GM21723 (cell line): ENCODE results near the gene DTNB.
A peak's percentile ranks its signal among the peaks of the same experiment; 100 is the strongest.
"Not testable (repeated sequence)": the region's sequence is repeated elsewhere in the genome, so short reads cannot be mapped to it uniquely, and the experiment has no call there.

Experiments used
- ATAC-seq: cut with Tn5 transposase; IDR thresholded peaks from one replicate; pipeline ENCODE4 v1.9.1; 2021; ENCODE audit warnings: mild to moderate bottlenecking, moderate library complexity; ENCODE audit not compliant: unreplicated experiment

Gene DTNB

GRCh38 chr2:25673300-25674076 lies at the start of gene DTNB:
DTNB (minus strand) TSS chr2:25673577; CDS start chr2:25652660, 20,917 bp downstream.
- peak; percentile 66 for ATAC-seq

GRCh38 chr2:25722224-25722623 lies 48.8 kb upstream of the DTNB start:
- no peak for ATAC-seq

- ATAC-seq = no peak
Measured at GRCh38 chr2:25720575-25720974, 47.2 kb upstream of the DTNB start.

DNA sequence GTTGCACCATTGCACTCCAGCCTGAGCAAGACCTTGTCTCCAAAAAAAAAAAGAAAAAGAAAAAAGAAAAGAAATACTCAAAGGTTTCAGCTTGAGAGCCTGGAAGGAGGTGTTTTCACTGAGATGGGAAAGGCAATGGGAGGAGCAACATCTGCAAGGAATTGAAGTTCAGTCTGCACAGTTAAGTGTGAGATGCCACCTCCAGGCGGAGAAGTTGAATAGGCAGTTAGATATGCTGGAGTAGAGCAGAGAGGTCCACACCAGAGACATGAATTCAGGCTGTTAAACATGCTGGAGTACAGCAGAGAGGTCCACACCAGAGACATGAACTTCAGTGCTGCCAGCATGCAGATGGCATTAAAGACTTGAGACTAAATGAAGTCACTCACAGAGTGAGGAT lies 41.4 kb upstream of the DTNB start:
- ATAC-seq = no peak

GRCh38 chr2:25712455-25712854 lies 39.1 kb upstream of the DTNB start:
- ATAC-seq = no peak

GRCh38 chr2:25711675-25712354 lies 38.4 kb upstream of the DTNB start:
- ATAC-seq = no peak

DNA sequence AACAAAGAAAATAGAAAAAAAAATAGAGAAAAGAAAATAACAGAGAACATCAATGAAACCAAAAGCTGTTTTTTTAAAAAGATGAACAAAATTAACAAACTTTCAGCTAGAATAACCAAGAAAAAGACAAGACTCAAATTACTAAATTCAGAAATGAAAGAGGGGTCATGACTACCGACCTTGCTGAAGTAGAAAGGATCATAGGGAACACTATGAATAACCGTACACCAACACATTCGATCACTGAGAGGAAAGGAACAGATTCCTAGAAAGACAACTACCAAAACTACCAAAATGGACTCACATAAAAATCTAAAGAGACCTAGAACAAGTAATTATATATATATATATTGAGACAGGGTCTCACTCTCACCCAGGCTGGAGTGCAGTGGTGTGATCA lies 37.4 kb upstream of the DTNB start:
- ATAC-seq = no peak

- no peak for ATAC-seq
Measured at GRCh38 chr2:25709349-25709748, 36.0 kb upstream of the DTNB start.

- no peak for ATAC-seq
Measured at GRCh38 chr2:25707927-25708590, 34.7 kb upstream of the DTNB start.

GRCh38 chr2:25705575-25705974 lies 32.2 kb upstream of the DTNB start:
- not testable (repeated sequence) for ATAC-seq

GRCh38 chr2:25701801-25702200 lies 28.4 kb upstream of the DTNB start:
- no peak for ATAC-seq

- ATAC-seq = no peak
Measured at GRCh38 chr2:25700221-25700660, 26.9 kb upstream of the DTNB start.

DNA sequence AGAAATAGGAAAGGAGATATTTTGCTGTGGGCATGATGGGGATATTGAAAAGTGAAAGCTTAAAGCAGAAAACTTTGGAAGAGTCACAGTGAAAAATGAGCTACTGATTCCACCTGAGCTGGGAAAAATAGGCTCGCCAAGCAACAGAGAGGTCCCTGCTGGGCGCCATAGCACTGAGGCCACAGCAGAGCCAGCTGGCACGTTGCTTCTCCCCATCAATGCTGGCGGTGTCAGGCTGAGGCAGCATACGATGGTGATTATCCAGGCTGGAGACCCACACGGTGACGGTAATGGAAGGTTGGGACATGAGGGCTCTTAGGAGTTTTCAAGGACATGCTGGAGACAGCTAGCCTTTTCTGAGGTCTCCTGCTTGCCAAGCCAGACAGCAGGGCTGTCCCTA lies 25.8 kb upstream of the DTNB start:
- no peak for ATAC-seq

- ATAC-seq = no peak
Measured at GRCh38 chr2:25698752-25699151, 25.4 kb upstream of the DTNB start.

DNA sequence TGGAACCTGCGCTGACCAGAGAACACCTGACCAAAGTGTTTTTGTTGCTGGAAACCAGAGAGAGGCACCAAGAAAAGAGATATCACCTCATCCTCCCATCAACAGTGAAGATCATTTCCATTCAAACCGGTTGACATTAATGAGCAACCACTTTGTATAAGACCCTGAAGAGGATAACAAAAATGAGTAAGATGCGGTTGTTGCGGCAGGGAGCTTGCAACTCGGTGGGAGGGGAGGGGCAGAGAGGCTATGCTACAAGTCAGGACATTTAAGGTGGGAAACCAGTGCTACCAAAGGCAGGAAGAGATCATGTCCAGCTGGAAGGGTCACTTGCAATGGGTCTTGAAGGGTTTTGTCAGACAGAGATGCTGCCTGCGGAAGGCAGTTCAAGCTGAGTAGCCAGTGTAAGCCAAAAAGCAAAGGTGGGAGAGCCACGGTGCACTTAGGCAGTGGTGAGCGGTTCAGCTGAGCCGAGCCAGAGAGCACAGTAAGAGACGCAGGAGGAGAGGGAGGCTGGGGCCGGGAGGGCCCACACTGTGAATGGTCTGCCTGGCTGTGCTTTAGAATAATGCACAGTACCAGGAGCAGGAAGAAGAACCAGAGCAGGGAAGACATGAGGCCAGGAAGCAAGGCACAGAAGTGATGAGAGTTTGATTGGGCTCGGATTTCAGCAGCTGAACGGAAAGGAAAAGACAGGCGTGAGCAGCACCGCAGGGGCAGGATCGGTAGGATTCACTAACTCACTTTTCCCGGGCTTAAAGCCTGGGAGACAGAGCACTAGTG lies 24.4 kb upstream of the DTNB start:
- no peak for ATAC-seq

- no peak for ATAC-seq
Measured at GRCh38 chr2:25692737-25693445, 19.5 kb upstream of the DTNB start.

- ATAC-seq = no peak
Measured at GRCh38 chr2:25692143-25692542, 18.8 kb upstream of the DTNB start.

DNA sequence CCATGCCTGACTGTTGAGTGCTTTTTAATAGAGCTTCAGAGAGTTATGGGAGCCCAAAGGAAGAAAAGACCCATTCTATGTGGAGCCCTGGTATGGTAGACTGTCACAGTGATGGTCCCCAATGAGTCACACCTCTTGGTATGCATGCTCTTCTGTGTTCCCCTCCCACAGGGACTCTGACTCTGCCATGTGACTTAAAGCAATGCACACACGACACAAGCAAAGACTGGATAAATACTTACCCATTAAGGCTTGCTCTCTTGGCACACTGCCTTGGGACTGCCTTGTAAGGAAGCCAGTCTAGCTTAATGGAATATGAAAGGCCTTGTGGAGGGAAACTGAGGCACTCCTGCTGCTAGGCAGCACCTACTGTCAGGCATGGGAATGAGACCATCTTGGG lies 16.7 kb upstream of the DTNB start:
- no peak for ATAC-seq

GRCh38 chr2:25688236-25688635 lies 14.9 kb upstream of the DTNB start:
- ATAC-seq = no peak

DNA sequence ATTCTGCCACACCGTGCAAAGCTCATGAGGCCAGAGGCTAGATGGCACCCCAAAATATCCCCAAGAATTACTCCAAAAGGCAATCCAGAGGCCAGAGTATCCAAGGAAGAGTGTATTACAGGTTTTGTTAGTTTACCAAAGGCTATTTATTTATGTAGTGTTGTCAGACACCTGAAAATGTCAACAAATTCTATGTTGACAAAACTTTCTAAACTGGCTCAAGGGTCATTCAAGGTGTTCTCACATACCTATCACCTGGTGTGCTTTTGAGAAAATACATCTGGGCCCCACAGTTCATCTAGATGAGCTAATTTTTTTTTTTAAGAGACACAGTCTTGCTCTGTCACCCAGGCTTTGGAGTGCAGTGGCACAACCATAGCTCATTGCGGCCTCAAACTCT lies 12.4 kb upstream of the DTNB start:
- ATAC-seq = no peak
